Measurements from ENCODE around the gene DCLK2. TPM values are rescaled to one million over a fixed set of nuclear protein-coding genes. Genes with fewer than 3 reads are reported as not detected.

DCLK2 gene
- total RNA-seq, 1 experiment from 2014 or later, result 2.7 TPM

DNA sequence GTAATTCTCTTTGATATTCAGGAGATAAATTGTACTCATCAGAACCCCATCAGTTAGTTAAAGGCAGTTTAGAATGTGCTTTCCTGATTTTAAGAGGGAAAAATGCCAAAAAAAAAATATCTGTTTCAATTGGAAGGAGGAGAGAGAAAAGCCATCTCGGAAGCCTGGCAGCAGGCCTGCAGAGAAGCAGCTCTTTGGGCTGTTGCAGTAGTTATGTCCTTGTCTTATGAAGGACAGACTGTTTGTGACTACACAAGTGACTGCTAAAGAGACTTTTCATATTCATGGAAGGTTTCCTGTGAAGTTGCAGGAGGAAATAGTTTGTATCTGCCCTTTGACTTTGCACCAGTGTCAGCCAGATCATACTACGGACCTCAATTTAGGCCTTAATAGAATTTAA is 88.8 kb downstream of the DCLK2 start:
- Histone ChIP-seq H3K9ac (ENCODE audit: low read length) (no peak overlapping the region), H3K4me1 (ENCODE audit: control insufficient read depth in 1 of 2, insufficient read depth in 2 of 2, low read length in 2 of 2) (peaks cover 0 to 7% of the 10 kb centered on the region in 2 experiments; a peak in 1 of 4 replicates), H3K9me2 (ENCODE audit: insufficient read depth) (no peaks in the 10 kb centered on the region), H4K20me1 (ENCODE audit: insufficient read depth) (no peaks in the 10 kb centered on the region), H2AFZ (ENCODE audit: low read depth, low read length, poor library complexity, severe bottlenecking) (no peak overlapping the region), H3K4me2 (ENCODE audit: low read length) (no peak overlapping the region), H3K9me3 (ENCODE audit: control insufficient read depth in 1 of 2, insufficient read depth in 1 of 2, low read depth in 1 of 2, low read length in 2 of 2) (no peaks in the 10 kb centered on the region), H3K27me3 (ENCODE audit: insufficient read depth, low read length) (no peaks in the 10 kb centered on the region), H3K36me3 (ENCODE audit: control insufficient read depth in 1 of 2, insufficient read depth in 2 of 2, low read length in 2 of 2) (no peaks in the 10 kb centered on the region), H3K4me3 (replicated peaks in 1 of 2; ENCODE audit: low read depth in 1 of 2, low read length in 2 of 2) (no peak overlapping the region), H3K79me2 (ENCODE audit: insufficient read depth, low read length) (no peaks in the 10 kb centered on the region), H3K27ac (ENCODE audit: low read depth, low read length) (no peak overlapping the region)
- intact Hi-C loops (cut with micrococcal nuclease), result no loop called here
- no peak for ATAC-seq
- no TSS peak for BruUV-seq (replicated peaks)
- POLR2A ChIA-PET, result no interaction called here
- RAD21 ChIA-PET (ENCODE audit: low non-redundant PET in 1 of 2, low total read pairs in 2 of 2, uncharacterized antibody in 2 of 2, unreplicated experiment in 2 of 2), result no interaction called here
- no peak for DNase-seq (ENCODE audit: low read depth, low spot score)
- TF ChIP-seq CBX3 (IDR thresholded peaks at IDR 0.05; ENCODE audit: low read depth), result no peak
- TF ChIP-seq POLR2AphosphoS5 (IDR thresholded peaks at IDR 0.05; ENCODE audit: low read depth, low read length), result no peak
- TF ChIP-seq ATF3 (IDR thresholded peaks at IDR 0.05), result no peak
- no peak for TF ChIP-seq ELF1 (IDR thresholded peaks at IDR 0.05; ENCODE audit: borderline replicate concordance, low read depth)
- no peak for TF ChIP-seq RAD21 (IDR thresholded peaks at IDR 0.05; ENCODE audit: low read depth)
- TF ChIP-seq ZFX (IDR thresholded peaks at IDR 0.05), result no peak
- TF ChIP-seq, protein P1, sequence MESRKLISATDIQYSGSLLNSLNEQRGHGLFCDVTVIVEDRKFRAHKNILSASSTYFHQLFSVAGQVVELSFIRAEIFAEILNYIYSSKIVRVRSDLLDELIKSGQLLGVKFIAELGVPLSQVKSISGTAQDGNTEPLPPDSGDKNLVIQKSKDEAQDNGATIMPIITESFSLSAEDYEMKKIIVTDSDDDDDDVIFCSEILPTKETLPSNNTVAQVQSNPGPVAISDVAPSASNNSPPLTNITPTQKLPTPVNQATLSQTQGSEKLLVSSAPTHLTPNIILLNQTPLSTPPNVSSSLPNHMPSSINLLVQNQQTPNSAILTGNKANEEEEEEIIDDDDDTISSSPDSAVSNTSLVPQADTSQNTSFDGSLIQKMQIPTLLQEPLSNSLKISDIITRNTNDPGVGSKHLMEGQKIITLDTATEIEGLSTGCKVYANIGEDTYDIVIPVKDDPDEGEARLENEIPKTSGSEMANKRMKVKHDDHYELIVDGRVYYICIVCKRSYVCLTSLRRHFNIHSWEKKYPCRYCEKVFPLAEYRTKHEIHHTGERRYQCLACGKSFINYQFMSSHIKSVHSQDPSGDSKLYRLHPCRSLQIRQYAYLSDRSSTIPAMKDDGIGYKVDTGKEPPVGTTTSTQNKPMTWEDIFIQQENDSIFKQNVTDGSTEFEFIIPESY (IDR thresholded peaks at IDR 0.05; ENCODE audit: extremely low read depth, insufficient replicate concordance, low read length), result no peak
- TF ChIP-seq JUND (IDR thresholded peaks at IDR 0.05), result no peak
- no peak for TF ChIP-seq POLR2A (IDR thresholded peaks at IDR 0.05; ENCODE audit: borderline replicate concordance, extremely low read depth, insufficient read depth, insufficient read length)
- no peak for TF ChIP-seq EZH2 (IDR thresholded peaks at IDR 0.05)
- TF ChIP-seq EZH2phosphoT487 (IDR thresholded peaks at IDR 0.05; ENCODE audit: borderline replicate concordance), result no peak
- no peak for TF ChIP-seq FOSL1 (IDR thresholded peaks at IDR 0.05; ENCODE audit: low read depth)
- no peak for TF ChIP-seq TCF7L2 (IDR thresholded peaks at IDR 0.05; ENCODE audit: borderline replicate concordance, extremely low read depth, insufficient read depth, insufficient read length)
- TF ChIP-seq SRF (IDR thresholded peaks at IDR 0.05; ENCODE audit: low read depth), result no peak
- TF ChIP-seq, protein P2, sequence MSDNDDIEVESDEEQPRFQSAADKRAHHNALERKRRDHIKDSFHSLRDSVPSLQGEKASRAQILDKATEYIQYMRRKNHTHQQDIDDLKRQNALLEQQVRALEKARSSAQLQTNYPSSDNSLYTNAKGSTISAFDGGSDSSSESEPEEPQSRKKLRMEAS (IDR thresholded peaks at IDR 0.05), result no peak
- TF ChIP-seq, protein P3, sequence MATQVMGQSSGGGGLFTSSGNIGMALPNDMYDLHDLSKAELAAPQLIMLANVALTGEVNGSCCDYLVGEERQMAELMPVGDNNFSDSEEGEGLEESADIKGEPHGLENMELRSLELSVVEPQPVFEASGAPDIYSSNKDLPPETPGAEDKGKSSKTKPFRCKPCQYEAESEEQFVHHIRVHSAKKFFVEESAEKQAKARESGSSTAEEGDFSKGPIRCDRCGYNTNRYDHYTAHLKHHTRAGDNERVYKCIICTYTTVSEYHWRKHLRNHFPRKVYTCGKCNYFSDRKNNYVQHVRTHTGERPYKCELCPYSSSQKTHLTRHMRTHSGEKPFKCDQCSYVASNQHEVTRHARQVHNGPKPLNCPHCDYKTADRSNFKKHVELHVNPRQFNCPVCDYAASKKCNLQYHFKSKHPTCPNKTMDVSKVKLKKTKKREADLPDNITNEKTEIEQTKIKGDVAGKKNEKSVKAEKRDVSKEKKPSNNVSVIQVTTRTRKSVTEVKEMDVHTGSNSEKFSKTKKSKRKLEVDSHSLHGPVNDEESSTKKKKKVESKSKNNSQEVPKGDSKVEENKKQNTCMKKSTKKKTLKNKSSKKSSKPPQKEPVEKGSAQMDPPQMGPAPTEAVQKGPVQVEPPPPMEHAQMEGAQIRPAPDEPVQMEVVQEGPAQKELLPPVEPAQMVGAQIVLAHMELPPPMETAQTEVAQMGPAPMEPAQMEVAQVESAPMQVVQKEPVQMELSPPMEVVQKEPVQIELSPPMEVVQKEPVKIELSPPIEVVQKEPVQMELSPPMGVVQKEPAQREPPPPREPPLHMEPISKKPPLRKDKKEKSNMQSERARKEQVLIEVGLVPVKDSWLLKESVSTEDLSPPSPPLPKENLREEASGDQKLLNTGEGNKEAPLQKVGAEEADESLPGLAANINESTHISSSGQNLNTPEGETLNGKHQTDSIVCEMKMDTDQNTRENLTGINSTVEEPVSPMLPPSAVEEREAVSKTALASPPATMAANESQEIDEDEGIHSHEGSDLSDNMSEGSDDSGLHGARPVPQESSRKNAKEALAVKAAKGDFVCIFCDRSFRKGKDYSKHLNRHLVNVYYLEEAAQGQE (IDR thresholded peaks at IDR 0.05; ENCODE audit: low read depth), result no peak
- TF ChIP-seq ZNF274 (IDR thresholded peaks at IDR 0.05; ENCODE audit: low read depth, low read length), result no peak
- no peak for TF ChIP-seq YY1 (IDR thresholded peaks at IDR 0.05; ENCODE audit: extremely low read depth, insufficient replicate concordance, low read depth, low read length)
- no peak for TF ChIP-seq EGR1 (IDR thresholded peaks at IDR 0.05; ENCODE audit: low read depth)
- CTCF ChIA-PET, result no interaction called here

Measured in HCT116 (cell line).